Measurements from ENCODE around the gene CCZ1B. TPM values are rescaled to one million over a fixed set of nuclear protein-coding genes. Genes with fewer than 3 reads are reported as not detected.
"Not testable (repeated sequence)": the region's sequence is repeated elsewhere in the genome, so short reads cannot be mapped to it uniquely, and the experiment has no call there.

The CCZ1B gene
- total RNA-seq, 1 donor from 2014 or later, result 70.4 TPM

DNA sequence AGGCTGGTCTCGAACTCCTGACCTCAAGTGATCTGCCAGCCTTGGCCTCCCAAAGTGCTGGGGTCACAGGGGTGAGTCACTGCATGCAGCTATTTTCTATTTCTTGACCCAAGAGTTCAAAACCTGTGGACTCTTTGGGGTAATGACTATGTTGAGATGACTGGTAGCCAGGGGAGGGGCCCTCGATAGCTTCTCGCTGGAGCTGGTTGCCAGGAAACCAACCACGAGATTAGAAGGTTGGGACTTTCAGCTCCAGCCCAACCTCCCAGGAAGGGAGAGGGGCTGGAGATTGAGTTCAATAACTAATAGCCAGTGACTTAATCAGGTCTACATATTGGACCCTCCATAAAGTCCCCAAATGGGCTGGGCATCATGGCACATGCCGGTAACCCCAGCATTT lies 28.9 kb downstream of the CCZ1B start:
- DNase-seq; H3K27me3 ChIP-seq; H3K9me3 ChIP-seq; H3K27ac ChIP-seq; intact Hi-C loops (cut with DNase I); H3K4me3 ChIP-seq; H3K36me3 ChIP-seq; H3K4me1 ChIP-seq; ATAC-seq: not testable (repeated sequence)

DNA sequence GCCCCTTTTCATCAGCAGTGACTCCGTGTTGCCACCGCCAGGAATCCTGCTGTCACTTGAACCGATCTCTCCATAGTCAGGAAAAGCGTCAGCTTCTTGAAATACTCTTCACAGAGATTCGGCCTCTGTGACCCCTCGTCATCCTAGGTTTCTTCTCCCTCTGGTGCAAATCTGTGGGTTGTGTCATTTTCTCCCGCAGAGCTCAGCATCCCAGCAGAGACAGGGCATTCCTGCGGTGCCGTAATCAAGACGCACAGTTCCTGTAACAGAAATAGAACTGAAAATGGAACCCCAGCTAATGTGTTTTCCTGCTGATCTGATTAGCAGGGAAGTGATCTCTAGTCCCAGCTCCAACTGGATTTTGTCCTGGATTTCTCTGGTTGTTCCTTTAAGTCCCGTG lies 31.8 kb downstream of the CCZ1B start:
- DNase-seq; H3K27me3 ChIP-seq; intact Hi-C loops (cut with DNase I); H3K4me3 ChIP-seq; H3K4me1 ChIP-seq; H3K9me3 ChIP-seq; H3K36me3 ChIP-seq; H3K27ac ChIP-seq; ATAC-seq: not testable (repeated sequence)

DNA sequence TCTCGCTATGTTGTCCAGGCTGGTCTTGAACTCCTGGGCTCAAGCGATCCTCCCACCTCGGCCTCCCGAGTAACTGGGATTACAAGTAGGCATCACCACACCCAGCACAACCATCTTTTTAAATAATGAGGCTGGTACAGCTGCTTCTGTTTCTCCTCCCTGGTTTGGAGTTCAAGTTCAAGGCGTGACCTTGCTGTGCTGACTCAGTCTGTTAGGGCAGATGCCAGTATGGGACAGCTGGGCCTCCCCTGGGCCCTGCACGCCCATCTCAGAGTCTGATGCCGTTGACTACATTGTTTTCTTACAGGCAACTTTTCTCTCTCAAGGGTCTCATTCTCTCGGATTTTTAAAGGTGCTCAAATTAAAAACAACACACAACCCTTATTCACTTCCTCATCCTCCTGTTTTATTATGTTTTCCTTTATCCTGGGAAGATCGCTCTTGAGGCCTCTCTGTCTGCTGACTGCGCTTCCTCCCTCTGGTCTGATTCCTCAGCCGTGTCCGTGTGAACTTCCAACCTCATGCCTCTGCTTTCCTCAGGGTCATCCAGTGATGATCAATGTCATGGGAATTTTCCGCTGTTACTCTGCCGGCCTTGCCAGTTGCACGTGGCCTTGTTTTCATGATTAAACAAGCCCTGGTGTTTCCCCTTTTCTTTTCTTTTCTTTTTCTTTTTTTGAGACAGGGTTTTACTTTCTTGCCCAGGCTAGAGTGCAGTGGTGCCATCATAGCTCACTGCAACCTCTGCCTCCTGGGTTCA lies 33.8 kb downstream of the CCZ1B start:
- H3K9me3 ChIP-seq; H3K27me3 ChIP-seq; H3K27ac ChIP-seq; H3K4me3 ChIP-seq; H3K36me3 ChIP-seq; H3K4me1 ChIP-seq; intact Hi-C loops (cut with DNase I); ATAC-seq; DNase-seq: not testable (repeated sequence)

DNA sequence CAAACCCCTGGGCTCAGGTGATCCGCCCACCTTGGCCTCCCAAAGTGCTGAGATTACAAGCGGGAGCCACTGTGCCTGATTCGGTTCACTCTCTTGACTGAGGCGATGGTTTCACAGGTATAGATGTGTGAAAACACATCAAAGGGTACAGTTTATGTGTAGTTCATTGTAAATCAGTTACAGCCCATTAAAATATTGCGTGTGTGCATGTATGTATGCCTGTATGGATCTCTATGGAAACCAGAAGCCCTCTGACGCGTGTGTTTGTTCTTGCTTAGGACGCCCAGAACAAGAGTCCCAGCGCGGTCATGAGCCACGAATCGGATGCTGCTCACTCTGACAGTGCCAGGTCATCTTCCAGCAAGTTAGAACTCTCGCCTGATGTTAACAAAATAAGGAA lies 36.7 kb downstream of the CCZ1B start:
- ATAC-seq; H3K27me3 ChIP-seq; intact Hi-C loops (cut with DNase I); H3K4me1 ChIP-seq; H3K27ac ChIP-seq; H3K4me3 ChIP-seq; H3K36me3 ChIP-seq; H3K9me3 ChIP-seq; DNase-seq: not testable (repeated sequence)

DNA sequence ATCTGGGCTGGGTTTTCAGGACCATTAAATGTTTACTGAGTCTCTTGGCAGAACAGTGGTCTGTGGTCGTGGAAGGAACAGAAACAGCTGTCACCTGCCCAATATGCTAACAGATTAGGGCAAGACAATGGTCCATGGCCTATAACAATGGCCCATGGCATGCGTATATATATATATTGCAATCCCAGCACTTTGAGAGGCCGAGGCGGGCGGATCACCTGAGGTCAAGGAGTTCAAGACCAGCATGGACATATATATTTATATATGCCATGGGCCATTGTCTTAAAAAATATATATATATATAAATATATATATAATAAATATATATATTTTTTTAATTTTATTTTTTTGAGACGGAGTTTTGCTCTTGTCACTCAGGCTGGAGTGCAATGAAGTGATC lies 44.5 kb downstream of the CCZ1B start:
- ATAC-seq; H3K4me1 ChIP-seq; H3K27me3 ChIP-seq; H3K9me3 ChIP-seq; DNase-seq; H3K27ac ChIP-seq; H3K4me3 ChIP-seq; intact Hi-C loops (cut with DNase I); H3K36me3 ChIP-seq: not testable (repeated sequence)

GRCh38 chr7:6761186-6761585 lies 64.9 kb downstream of the CCZ1B start:
- DNase-seq; intact Hi-C loops (cut with DNase I); H3K4me3 ChIP-seq; H3K9me3 ChIP-seq; H3K27me3 ChIP-seq; H3K27ac ChIP-seq; ATAC-seq; H3K4me1 ChIP-seq; H3K36me3 ChIP-seq: not testable (repeated sequence)

DNA sequence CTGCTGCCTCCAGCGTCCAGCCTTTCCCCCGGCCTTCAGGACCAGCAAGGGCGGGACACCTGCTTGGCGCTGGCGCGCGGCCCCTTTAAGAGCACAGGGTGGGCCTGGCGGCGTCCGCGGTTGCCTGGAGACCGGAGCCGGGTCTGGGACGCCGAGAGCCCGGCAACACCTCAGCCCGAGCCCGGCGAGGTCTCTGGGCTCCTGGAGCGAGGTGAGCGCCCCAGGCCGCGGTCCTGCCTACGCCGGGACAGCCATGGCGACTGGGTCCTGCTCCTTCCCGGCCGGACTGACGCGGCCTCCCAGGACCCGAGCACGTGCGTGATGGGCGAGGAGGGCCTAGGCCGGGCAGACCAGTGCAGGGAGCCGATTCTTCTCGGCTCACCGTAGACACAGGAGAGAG lies 72.1 kb downstream of the CCZ1B start, which contains the start of gene RSPH10B2:
Gene RSPH10B2, plus strand, starts transcription at position 140 of the 400 bp plus-strand sequence. CDS start 3,575 bp downstream, outside the sequence.
- ATAC-seq (peak; percentile 68), DNase-seq (peak; percentile 62)
- H3K27me3 ChIP-seq; H3K4me3 ChIP-seq; H3K36me3 ChIP-seq; intact Hi-C loops (cut with DNase I); H3K27ac ChIP-seq; H3K9me3 ChIP-seq; H3K4me1 ChIP-seq: not testable (repeated sequence)

GRCh38 chr7:6750173-6750572 lies 75.9 kb downstream of the CCZ1B start:
- H3K9me3 ChIP-seq; intact Hi-C loops (cut with DNase I); DNase-seq; H3K27ac ChIP-seq; H3K4me3 ChIP-seq; H3K27me3 ChIP-seq; H3K4me1 ChIP-seq: not testable (repeated sequence)
- ATAC-seq, result peak; percentile 7
- peaks cover 17% of the 10 kb centered on the region for H3K36me3 ChIP-seq

- ATAC-seq; H3K27ac ChIP-seq; H3K27me3 ChIP-seq; intact Hi-C loops (cut with DNase I); DNase-seq; H3K4me3 ChIP-seq; H3K9me3 ChIP-seq; H3K4me1 ChIP-seq: not testable (repeated sequence)
- peaks cover 20% of the 10 kb centered on the region for H3K36me3 ChIP-seq
These were observed 76.7 kb downstream of the CCZ1B start for GRCh38 chr7:6749335-6749734.

Other genes with a start within 250 kb of the CCZ1B start
- 54.8 TPM for gene ZDHHC4, start 248.8 kb downstream of the CCZ1B start, total RNA-seq
- 37.6 TPM for gene INTS15, start 236.3 kb downstream of the CCZ1B start, total RNA-seq
- gene ZNF853, start 210.7 kb downstream of the CCZ1B start, total RNA-seq, result 5.2 TPM
- gene ZNF316, start 189.0 kb downstream of the CCZ1B start, total RNA-seq, result 46.8 TPM
- gene ZNF12, start 119.3 kb downstream of the CCZ1B start, total RNA-seq, result 25.0 TPM
- gene RSPH10B2, start 72.2 kb downstream of the CCZ1B start, total RNA-seq, result not detected